HepG2 (cell line): ENCODE data around the gene NEIL1. TPM values are rescaled to one million over a fixed set of nuclear protein-coding genes. Genes with fewer than 3 reads are reported as not detected.

ENCODE experiments used
- ATAC-seq: fragments of 200-7000 bp; cut with Tn5 transposase; 3 replicates; pipeline ENCODE4 v1.9.1; 2020; ENCODE audit warnings: mild to moderate bottlenecking, moderate library complexity
- BruUV-seq: library from RNA; stranded (reverse); fragments of 400-500 nt; replicated peaks from 2 replicates; lab custom pipeline; 2021; lab: Mats Ljungman, UMichigan
- CTCF ChIA-PET: fragments of 300-600 bp; formaldehyde crosslinking; extraction: SDS; loops from one replicate; lab custom pipeline; 2021; ENCODE audit warnings: low total read pairs, inconsistent platforms, low intra/inter-chr PET ratio; lab: Yijun Ruan, JAX
- POLR2A ChIA-PET: fragments of 350-600 bp; sonication (Branson Sonifier 250); formaldehyde crosslinking; loops from one replicate; lab custom pipeline; 2020; ENCODE audit warnings: antibody characterized with exemption, inconsistent platforms; lab: Yijun Ruan, JAX
- DNase-seq: peaks from one replicate; pipeline ENCODE4 v3.0.0-alpha.2; 2015; ENCODE audit warnings: low spot score
- FAIRE-seq: peaks from 3 replicates; lab custom pipeline; 2011; peaks lifted over from hg19 to GRCh38; lab: Jason Lieb, UNC
- H2AFZ ChIP-seq: one replicate; pipeline ENCODE4 v1.6.1; 2011; ENCODE audit warnings: low read length, inconsistent platforms
- H3K27ac ChIP-seq: fragments of 300-600 bp; 3 replicates; pipeline ENCODE4 v1.8.0; 2011; ENCODE audit warnings: mixed run types, mild to moderate bottlenecking, mixed read lengths, low read length, inconsistent platforms; ENCODE audit not compliant: insufficient read depth; ENCODE audit errors: extremely low read length
- H3K27me3 ChIP-seq, 2 experiments: fragments of 200-600 bp in 1 of 2; 2 replicates in 1 of 2; 3 replicates in 1 of 2; pipeline versions ENCODE4 v1.6.0 to v1.8.0; 2011; ENCODE audit warnings: low read length in 2 of 2, mild to moderate bottlenecking in 2 of 2, moderate library complexity in 2 of 2, inconsistent platforms in 1 of 2; ENCODE audit not compliant: insufficient read depth in 2 of 2, control insufficient read depth in 1 of 2
- H3K36me3 ChIP-seq, 2 experiments: fragments of 200-600 bp in 1 of 2; replicated peaks in 1 of 2; 2 replicates in 1 of 2; 3 replicates in 1 of 2; pipeline versions ENCODE4 v1.5.1 to v1.8.0; 2011; ENCODE audit warnings: low read length in 2 of 2, inconsistent platforms in 1 of 2; ENCODE audit not compliant: insufficient read depth in 2 of 2, control insufficient read depth in 1 of 2
- H3K4me1 ChIP-seq: 2 replicates; pipeline ENCODE4 v1.5.1; 2012; ENCODE audit warnings: low read length, inconsistent platforms; ENCODE audit not compliant: insufficient read depth
- H3K4me2 ChIP-seq: 2 replicates; pipeline ENCODE4 v1.6.0; 2011; ENCODE audit warnings: low read depth, low read length, inconsistent platforms
- H3K4me3 ChIP-seq, 3 experiments: fragments of 200-600 bp in 1 of 3; sonication (generic), shearing (Covaris generic) in 1 of 3; replicated peaks in 1 of 3; 2 replicates each; pipeline ENCODE4 v1.5.1; 2011 to 2016; ENCODE audit warnings: low read length in 3 of 3, inconsistent platforms in 2 of 3, low read depth in 2 of 3, mild to moderate bottlenecking in 2 of 3, control low read depth in 1 of 3, mixed read lengths in 1 of 3; ENCODE audit not compliant: insufficient read depth in 1 of 3
- H3K79me2 ChIP-seq: one replicate; pipeline ENCODE4 v1.6.1; 2011; ENCODE audit warnings: low read length, inconsistent platforms; ENCODE audit not compliant: insufficient read depth
- H3K9ac ChIP-seq: 2 replicates; pipeline ENCODE4 v1.6.0; 2011; ENCODE audit warnings: mild to moderate bottlenecking, low read depth, low read length, inconsistent platforms; ENCODE audit not compliant: insufficient read depth
- H3K9me3 ChIP-seq: 2 replicates; pipeline ENCODE4 v1.5.1; 2012; ENCODE audit warnings: mild to moderate bottlenecking, low read length
- H4K20me1 ChIP-seq: 2 replicates; pipeline ENCODE4 v1.6.0; 2011; ENCODE audit warnings: inconsistent platforms, mild to moderate bottlenecking, low read length, moderate library complexity; ENCODE audit not compliant: insufficient read depth
- AGO2 ChIP-seq: fragments of 200-400 bp; formaldehyde crosslinking; optimal IDR thresholded peaks from 2 replicates; pipeline ENCODE3; 2017; ENCODE audit warnings: mild to moderate bottlenecking, low read depth, low read length, moderate library complexity
- MLLT10 ChIP-seq: sonication (generic); formaldehyde crosslinking; IDR thresholded peaks from 2 replicates; pipeline ENCODE4 v1.4.0; 2020; ENCODE audit warnings: missing genetic modification reagents
- RBFOX2 ChIP-seq: fragments of 200-400 bp; formaldehyde crosslinking; IDR thresholded peaks from 2 replicates; pipeline ENCODE4 v1.6.1; 2017; ENCODE audit warnings: low read depth, mild to moderate bottlenecking, low read length
- SOX6 ChIP-seq, 2 experiments: fragments of 450-650 bp in 1 of 2; sonication (generic) in 1 of 2; formaldehyde crosslinking in 1 of 2; IDR thresholded peaks; 2 replicates each; pipeline versions ENCODE4 v1.4.0 to v1.6.1; 2017 to 2020; ENCODE audit warnings: antibody characterized with exemption in 1 of 2, mild to moderate bottlenecking in 1 of 2, missing genetic modification reagents in 1 of 2
- ZNF24 ChIP-seq: fragments of 450-650 bp; IDR thresholded peaks from 2 replicates; pipeline ENCODE4 v1.6.1; 2017; ENCODE audit warnings: antibody characterized with exemption, mild to moderate bottlenecking
- WGBS: methylation state at CpG from one replicate; pipeline ENCODE4 v1.1.6; 2017; ENCODE audit warnings: low lambda C conversion rate; 5-methylcytosine and 5-hydroxymethylcytosine counted together
- in situ Hi-C: cut with HindIII; loops from 2 replicates; pipeline ENCODE4 v1.10.0; 2017; ENCODE audit warnings: low pct_unique_long_range_greater_than_20kb; ENCODE audit not compliant: extremely low pct_ligation_motif_present
- intact Hi-C: fragments of 100-400 bp; cut with micrococcal nuclease; formaldehyde crosslinking; loops from one replicate; pipeline ENCODE4 v1.10.0; 2022; ENCODE audit not compliant: unreplicated experiment
- polyA plus RNA-seq, 8 experiments: library from polyadenylated mRNA; depleted of rRNA in 3 of 8; stranded (reverse) in 7 of 8; unstranded in 1 of 8; fragments of >200 nt; fragmentation: Illumina TruSeq in 4 of 8; extraction: Trizol in 4 of 8; gene quantifications; 2 replicates each; pipeline versions ENCODE4 v1.2.1 to v1.2.3, GENCODE V29; 2011 to 2016; ENCODE audit warnings: low read depth in 4 of 8, missing spikeins in 1 of 8, mixed read lengths in 1 of 8; ENCODE audit not compliant: insufficient read depth in 1 of 8
- total RNA-seq, 5 experiments: library from RNA; depleted of rRNA; stranded (reverse); fragments of >200 nt; fragmentation: Illumina TruSeq; extraction: Trizol; gene quantifications; 2 replicates each; pipeline ENCODE4 v1.2.3, GENCODE V29; 2016; ENCODE audit warnings: low read depth in 1 of 5
- TF ChIP-seq, protein P1 (sequence below): sonication (generic); formaldehyde crosslinking; IDR thresholded peaks from 2 replicates; pipeline ENCODE4 v1.9.0; 2022; ENCODE audit warnings: missing genetic modification reagents, mild to moderate bottlenecking, borderline replicate concordance
- TF ChIP-seq, protein P2 (sequence below): sonication (generic); formaldehyde crosslinking; IDR thresholded peaks from 2 replicates; pipeline ENCODE4 v1.4.0; 2020; ENCODE audit warnings: missing genetic modification reagents

NEIL1 gene
- total and polyA plus RNA-seq, 2 of the 13 experiments (the other 11 are each of a cell fraction or from before 2014, with no cell fraction given), result 10.4 to 15.5 TPM

DNA sequence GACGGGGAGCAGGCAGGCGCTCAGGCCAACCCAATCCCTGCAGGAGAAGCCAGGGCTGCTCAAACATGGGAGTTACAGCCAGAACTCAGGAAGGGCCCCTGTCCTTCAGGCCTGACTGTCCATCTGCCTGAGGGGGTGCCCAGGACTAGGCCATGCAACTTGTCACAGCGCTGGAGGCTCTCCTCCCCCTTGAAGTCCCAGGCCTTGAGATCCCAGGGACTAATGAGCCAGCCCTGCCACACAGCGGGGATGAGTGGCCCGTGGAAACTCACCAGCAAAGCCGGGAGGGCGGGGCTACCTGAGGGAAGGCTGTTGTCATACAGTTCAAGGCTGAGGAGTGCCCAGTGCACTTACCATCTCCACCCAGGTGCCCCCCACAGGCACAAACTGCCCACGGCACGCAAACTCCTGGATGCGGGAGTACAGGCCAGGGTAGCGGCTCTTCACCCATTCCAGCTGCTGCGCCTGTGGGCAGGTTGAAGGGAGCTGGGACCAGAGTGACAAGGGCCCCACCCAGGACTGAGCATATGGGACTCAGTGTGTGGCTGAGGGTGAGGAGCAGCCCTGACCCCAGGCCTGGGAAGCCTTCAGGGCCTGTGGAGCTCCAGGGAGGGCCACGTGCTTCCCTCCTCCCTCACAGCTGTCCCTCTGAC lies 15.3 kb downstream of the NEIL1 start:
- BruUV-seq, result no TSS peak
- Histone ChIP-seq H3K27me3 (no peaks in the 10 kb centered on the region), H3K4me1 (peaks cover 6% of the 10 kb centered on the region), H3K36me3 (peaks cover 18 to 48% of the 10 kb centered on the region in 2 experiments), H4K20me1 (no peaks in the 10 kb centered on the region), H3K4me3 (no peak overlapping the region), H3K79me2 (no peaks in the 10 kb centered on the region), H3K9ac (no peak overlapping the region), H2AFZ (no peak overlapping the region), H3K9me3 (no peaks in the 10 kb centered on the region), H3K4me2 (no peak overlapping the region), H3K27ac (no peak overlapping the region)
- ChIA-PET CTCF (no interaction called here), POLR2A (interaction anchor here (2.2 kb wide), 1 partner anchor 8 kb away, joined by 7 read pairs; no protein-coding TSS in a partner anchor)
- no peak for FAIRE-seq
- DNase-seq, result no peak
- intact Hi-C loops, result loop anchor here (10.0 kb wide), 1 partner anchor 323 kb away; no protein-coding TSS in a partner anchor
- TF ChIP-seq MLLT10 (CRISPR knock-in tag) (no peak), SOX6 (IDR thresholded peaks at IDR 0.05) (no peak), SOX6 (CRISPR knock-in tag; IDR thresholded peaks at IDR 0.05) (no peak), RBFOX2 (0 out of 2 replicates have a peak, but pooled peaks have one; percentile 28), AGO2 (peak; percentile 55), ZNF24 (no peak)
- TF ChIP-seq, protein P1, sequence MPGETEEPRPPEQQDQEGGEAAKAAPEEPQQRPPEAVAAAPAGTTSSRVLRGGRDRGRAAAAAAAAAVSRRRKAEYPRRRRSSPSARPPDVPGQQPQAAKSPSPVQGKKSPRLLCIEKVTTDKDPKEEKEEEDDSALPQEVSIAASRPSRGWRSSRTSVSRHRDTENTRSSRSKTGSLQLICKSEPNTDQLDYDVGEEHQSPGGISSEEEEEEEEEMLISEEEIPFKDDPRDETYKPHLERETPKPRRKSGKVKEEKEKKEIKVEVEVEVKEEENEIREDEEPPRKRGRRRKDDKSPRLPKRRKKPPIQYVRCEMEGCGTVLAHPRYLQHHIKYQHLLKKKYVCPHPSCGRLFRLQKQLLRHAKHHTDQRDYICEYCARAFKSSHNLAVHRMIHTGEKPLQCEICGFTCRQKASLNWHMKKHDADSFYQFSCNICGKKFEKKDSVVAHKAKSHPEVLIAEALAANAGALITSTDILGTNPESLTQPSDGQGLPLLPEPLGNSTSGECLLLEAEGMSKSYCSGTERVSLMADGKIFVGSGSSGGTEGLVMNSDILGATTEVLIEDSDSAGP (CRISPR knock-in tag), result 0 out of 2 replicates have a peak, but pooled peaks have one; percentile 19
- TF ChIP-seq, protein P2, sequence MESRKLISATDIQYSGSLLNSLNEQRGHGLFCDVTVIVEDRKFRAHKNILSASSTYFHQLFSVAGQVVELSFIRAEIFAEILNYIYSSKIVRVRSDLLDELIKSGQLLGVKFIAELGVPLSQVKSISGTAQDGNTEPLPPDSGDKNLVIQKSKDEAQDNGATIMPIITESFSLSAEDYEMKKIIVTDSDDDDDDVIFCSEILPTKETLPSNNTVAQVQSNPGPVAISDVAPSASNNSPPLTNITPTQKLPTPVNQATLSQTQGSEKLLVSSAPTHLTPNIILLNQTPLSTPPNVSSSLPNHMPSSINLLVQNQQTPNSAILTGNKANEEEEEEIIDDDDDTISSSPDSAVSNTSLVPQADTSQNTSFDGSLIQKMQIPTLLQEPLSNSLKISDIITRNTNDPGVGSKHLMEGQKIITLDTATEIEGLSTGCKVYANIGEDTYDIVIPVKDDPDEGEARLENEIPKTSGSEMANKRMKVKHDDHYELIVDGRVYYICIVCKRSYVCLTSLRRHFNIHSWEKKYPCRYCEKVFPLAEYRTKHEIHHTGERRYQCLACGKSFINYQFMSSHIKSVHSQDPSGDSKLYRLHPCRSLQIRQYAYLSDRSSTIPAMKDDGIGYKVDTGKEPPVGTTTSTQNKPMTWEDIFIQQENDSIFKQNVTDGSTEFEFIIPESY (CRISPR knock-in tag), result peak; percentile 55; the same call in 1 of the 2 replicates
- in situ Hi-C loops, result loop anchor here (10.0 kb wide), 1 partner anchor 283 kb away; the partner anchor contains the start of genes IMP3 and SNX33
- ATAC-seq, result peak; percentile 11
- 100% methylated on average over 1 of the region's 13 CpGs for WGBS
